ENCODE results near the gene ACTG1. TPM values are rescaled to one million over a fixed set of nuclear protein-coding genes. Genes with fewer than 3 reads are reported as not detected.

The ACTG1 gene
- total RNA-seq, 2 experiments from 2014 or later = 4,611 to 5,328 TPM

GRCh38 chr17:81508639-81509206 lies 3.9 kb downstream of the ACTG1 start:
- peak overlapping the region; percentile 84 for H3K4me3 Mint-ChIP-seq
- H3K27me3 Mint-ChIP-seq = peaks cover 9% of the 10 kb centered on the region
- ChIA-PET CTCF (interaction anchor here (0.6 to 1.7 kb wide), 5 partner anchors 10 to 409 kb away, joined by 3 to 8 read pairs (median 4); no protein-coding TSS in a partner anchor), POLR2A (interaction anchor here (0.6 to 1.0 kb wide), 4 partner anchors 10 to 360 kb away, joined by 3 to 9 read pairs (median 5); no protein-coding TSS in a partner anchor)
- no peaks in the 10 kb centered on the region for H3K9me3 Mint-ChIP-seq
- peaks cover 22% of the 10 kb centered on the region for H3K4me1 Mint-ChIP-seq
- peak overlapping the region; percentile 83 for H3K27ac Mint-ChIP-seq
- peaks cover 50% of the 10 kb centered on the region for H3K36me3 Mint-ChIP-seq (ENCODE audit: low read depth)
- no peak for DNase-seq

GRCh38 chr17:81503619-81504018 lies 9.0 kb downstream of the ACTG1 start:
- peak overlapping the region; percentile 46 for H3K27ac Mint-ChIP-seq
- POLR2A ChIA-PET = no interaction called here
- peaks cover 18% of the 10 kb centered on the region for H3K27me3 Mint-ChIP-seq
- peaks cover 9% of the 10 kb centered on the region for H3K36me3 Mint-ChIP-seq (ENCODE audit: low read depth)
- no peaks in the 10 kb centered on the region for H3K9me3 Mint-ChIP-seq
- CTCF ChIA-PET = no interaction called here
- H3K4me1 Mint-ChIP-seq = peaks cover 10% of the 10 kb centered on the region
- H3K4me3 Mint-ChIP-seq = no peak overlapping the region
- no peak for DNase-seq

GRCh38 chr17:81502471-81503017 lies 10.1 kb downstream of the ACTG1 start:
- no peak for DNase-seq
- Mint-ChIP-seq H3K27ac (no peak overlapping the region), H3K9me3 (no peaks in the 10 kb centered on the region), H3K4me1 (peaks cover under 1% of the 10 kb centered on the region), H3K4me3 (no peak overlapping the region), H3K36me3 (ENCODE audit: low read depth) (no peaks in the 10 kb centered on the region), H3K27me3 (peaks cover 23% of the 10 kb centered on the region)
- ChIA-PET POLR2A (no interaction called here), CTCF (no interaction called here)

- Mint-ChIP-seq H3K27me3 (peaks cover 30% of the 10 kb centered on the region), H3K4me3 (no peak overlapping the region), H3K4me1 (peaks cover 2% of the 10 kb centered on the region), H3K36me3 (ENCODE audit: low read depth) (no peaks in the 10 kb centered on the region), H3K27ac (no peak overlapping the region), H3K9me3 (no peaks in the 10 kb centered on the region)
- CTCF ChIA-PET = interaction anchor here (1.2 kb wide), 1 partner anchor 15 kb away, joined by 8 read pairs; no protein-coding TSS in a partner anchor
- DNase-seq = no peak
- POLR2A ChIA-PET = no interaction called here
Observed at GRCh38 chr17:81500047-81500446, 12.6 kb downstream of the ACTG1 start.

- peaks cover 29% of the 10 kb centered on the region for H3K27me3 Mint-ChIP-seq
- no peaks in the 10 kb centered on the region for H3K36me3 Mint-ChIP-seq (ENCODE audit: low read depth)
- H3K4me3 Mint-ChIP-seq = no peak overlapping the region
- ChIA-PET POLR2A (no interaction called here), CTCF (interaction anchor here (0.6 to 1.2 kb wide), 2 partner anchors 15 to 69 kb away, joined by 3 to 8 read pairs; no protein-coding TSS in a partner anchor)
- H3K4me1 Mint-ChIP-seq = peaks cover 6% of the 10 kb centered on the region
- H3K9me3 Mint-ChIP-seq = no peaks in the 10 kb centered on the region
- H3K27ac Mint-ChIP-seq = no peak overlapping the region
- DNase-seq = no peak
Observed at GRCh38 chr17:81499601-81499970, 13.0 kb downstream of the ACTG1 start.

GRCh38 chr17:81498953-81499600 lies 13.5 kb downstream of the ACTG1 start:
- CTCF ChIA-PET = interaction anchor here (0.6 to 1.7 kb wide), 4 partner anchors 9 to 69 kb away, joined by 3 to 11 read pairs (median 4); no protein-coding TSS in a partner anchor

GRCh38 chr17:81494626-81495377 lies 17.8 kb downstream of the ACTG1 start:
- no peaks in the 10 kb centered on the region for H3K36me3 Mint-ChIP-seq (ENCODE audit: low read depth)
- no peak overlapping the region for H3K27ac Mint-ChIP-seq
- ChIA-PET POLR2A (interaction anchor here (0.6 kb wide), 1 partner anchor 12 kb away, joined by 4 read pairs; no protein-coding TSS in a partner anchor), CTCF (no interaction called here)
- no peak overlapping the region for H3K4me3 Mint-ChIP-seq
- H3K4me1 Mint-ChIP-seq = peaks cover 13% of the 10 kb centered on the region
- peaks cover 22% of the 10 kb centered on the region for H3K27me3 Mint-ChIP-seq
- DNase-seq = no peak
- H3K9me3 Mint-ChIP-seq = no peaks in the 10 kb centered on the region

More at GRCh38 chr17:81498953-81499600, 13.5 kb downstream of the ACTG1 start:
- Mint-ChIP-seq H3K4me3 (no peak overlapping the region), H3K27me3 (peaks cover 28% of the 10 kb centered on the region), H3K27ac (no peak overlapping the region), H3K36me3 (ENCODE audit: low read depth) (no peaks in the 10 kb centered on the region), H3K9me3 (no peaks in the 10 kb centered on the region), H3K4me1 (peaks cover 9% of the 10 kb centered on the region)
- DNase-seq = no peak
- POLR2A ChIA-PET = no interaction called here

- CTCF ChIA-PET = interaction anchor here (1.1 kb wide), 1 partner anchor 9 kb away, joined by 3 read pairs; no protein-coding TSS in a partner anchor
- no peak for DNase-seq
- POLR2A ChIA-PET = no interaction called here
- no peak overlapping the region for H3K4me3 Mint-ChIP-seq
- no peaks in the 10 kb centered on the region for H3K36me3 Mint-ChIP-seq (ENCODE audit: low read depth)
- peaks cover 20% of the 10 kb centered on the region for H3K4me1 Mint-ChIP-seq
- no peaks in the 10 kb centered on the region for H3K9me3 Mint-ChIP-seq
- peaks cover 22% of the 10 kb centered on the region for H3K27me3 Mint-ChIP-seq
- H3K27ac Mint-ChIP-seq = no peak overlapping the region
Observed at GRCh38 chr17:81493198-81494038, 19.2 kb downstream of the ACTG1 start.

- CTCF ChIA-PET = no interaction called here
Observed at GRCh38 chr17:81492706-81493105, 19.9 kb downstream of the ACTG1 start.

GRCh38 chr17:81492202-81492601 lies 20.4 kb downstream of the ACTG1 start:
- H3K27ac Mint-ChIP-seq = peak overlapping the region; percentile 1
- H3K36me3 Mint-ChIP-seq (ENCODE audit: low read depth) = no peaks in the 10 kb centered on the region
- DNase-seq = no peak
- POLR2A ChIA-PET = no interaction called here
- H3K4me3 Mint-ChIP-seq = no peak overlapping the region
- CTCF ChIA-PET = interaction anchor here (0.7 kb wide), 1 partner anchor 233 kb away, joined by 3 read pairs; no protein-coding TSS in a partner anchor
- no peaks in the 10 kb centered on the region for H3K9me3 Mint-ChIP-seq
- H3K27me3 Mint-ChIP-seq = peaks cover 17% of the 10 kb centered on the region
- H3K4me1 Mint-ChIP-seq = peaks cover 22% of the 10 kb centered on the region

More at GRCh38 chr17:81492706-81493105, 19.9 kb downstream of the ACTG1 start:
- Mint-ChIP-seq H3K4me1 (peaks cover 20% of the 10 kb centered on the region), H3K27me3 (peaks cover 17% of the 10 kb centered on the region), H3K9me3 (no peaks in the 10 kb centered on the region), H3K4me3 (no peak overlapping the region), H3K27ac (no peak overlapping the region), H3K36me3 (ENCODE audit: low read depth) (no peaks in the 10 kb centered on the region)
- DNase-seq = no peak
- POLR2A ChIA-PET = no interaction called here

GRCh38 chr17:81491761-81492160 lies 20.8 kb downstream of the ACTG1 start:
- Mint-ChIP-seq H3K36me3 (ENCODE audit: low read depth) (no peaks in the 10 kb centered on the region), H3K4me3 (no peak overlapping the region), H3K27ac (no peak overlapping the region), H3K27me3 (peaks cover 16% of the 10 kb centered on the region), H3K4me1 (peaks cover 22% of the 10 kb centered on the region), H3K9me3 (no peaks in the 10 kb centered on the region)
- ChIA-PET CTCF (interaction anchor here (0.7 kb wide), 1 partner anchor 233 kb away, joined by 3 read pairs; no protein-coding TSS in a partner anchor), POLR2A (no interaction called here)
- DNase-seq = no peak

GRCh38 chr17:81491181-81491581 lies 21.4 kb downstream of the ACTG1 start:
- H3K27ac Mint-ChIP-seq = no peak overlapping the region
- peaks cover 25% of the 10 kb centered on the region for H3K4me1 Mint-ChIP-seq
- H3K27me3 Mint-ChIP-seq = peaks cover 12% of the 10 kb centered on the region
- no peaks in the 10 kb centered on the region for H3K9me3 Mint-ChIP-seq
- ChIA-PET POLR2A (no interaction called here), CTCF (no interaction called here)
- no peak for DNase-seq
- no peaks in the 10 kb centered on the region for H3K36me3 Mint-ChIP-seq (ENCODE audit: low read depth)
- no peak overlapping the region for H3K4me3 Mint-ChIP-seq

All from activated CD4-positive, alpha-beta T cell treated with anti-CD3 and anti-CD28 coated beads, Interleukin-2, amount 10 ng/mL, durations not matched to agents 7 days and 5 days (primary cell).